Skeletal muscle tissue (tissue), 4 donors: ENCODE measurements around the gene KRTAP25-1. TPM values are rescaled to one million over a fixed set of nuclear protein-coding genes. Genes with fewer than 3 reads are reported as not detected.

ENCODE experiments used
- H3K27ac ChIP-seq: one replicate; pipeline ENCODE4 v1.7.0; 2013; ENCODE audit warnings: mild to moderate bottlenecking, low read depth, low read length, inconsistent platforms
- H3K27me3 ChIP-seq, 3 donors: one replicate each; pipeline ENCODE4 v1.7.0; 2013; ENCODE audit warnings: low read length in 3 of 3; ENCODE audit not compliant: control insufficient read depth in 3 of 3, insufficient read depth in 3 of 3
- H3K36me3 ChIP-seq, 3 donors: one replicate each; pipeline ENCODE4 v1.7.0; 2013; ENCODE audit warnings: low read length in 3 of 3; ENCODE audit not compliant: control insufficient read depth in 3 of 3, insufficient read depth in 3 of 3
- H3K4me1 ChIP-seq, 3 donors: one replicate each; pipeline ENCODE4 v1.7.0; 2013; ENCODE audit warnings: low read length in 3 of 3, mild to moderate bottlenecking in 3 of 3; ENCODE audit not compliant: control insufficient read depth in 3 of 3, insufficient read depth in 3 of 3
- H3K4me3 ChIP-seq, 3 donors: one replicate each; pipeline ENCODE4 v1.7.0; 2013; ENCODE audit warnings: low read length in 3 of 3
- H3K9ac ChIP-seq, 3 donors: one replicate each; pipeline ENCODE4 v1.7.0; 2013; ENCODE audit warnings: low read length in 3 of 3, mild to moderate bottlenecking in 3 of 3, moderate library complexity in 2 of 3, low read depth in 1 of 3
- H3K9me3 ChIP-seq, 3 donors: one replicate each; pipeline ENCODE4 v1.7.0; 2013; ENCODE audit warnings: low read length in 3 of 3; ENCODE audit not compliant: control insufficient read depth in 3 of 3
- total RNA-seq: library from RNA; depleted of rRNA; stranded (reverse); fragments of >200 nt; gene quantifications from one replicate; pipeline ENCODE4 v1.2.3, GENCODE V29; 2014
- donor health status: Osteomylitis.

The KRTAP25-1 gene
- total RNA-seq, 1 donor from 2014 or later, result not detected

DNA sequence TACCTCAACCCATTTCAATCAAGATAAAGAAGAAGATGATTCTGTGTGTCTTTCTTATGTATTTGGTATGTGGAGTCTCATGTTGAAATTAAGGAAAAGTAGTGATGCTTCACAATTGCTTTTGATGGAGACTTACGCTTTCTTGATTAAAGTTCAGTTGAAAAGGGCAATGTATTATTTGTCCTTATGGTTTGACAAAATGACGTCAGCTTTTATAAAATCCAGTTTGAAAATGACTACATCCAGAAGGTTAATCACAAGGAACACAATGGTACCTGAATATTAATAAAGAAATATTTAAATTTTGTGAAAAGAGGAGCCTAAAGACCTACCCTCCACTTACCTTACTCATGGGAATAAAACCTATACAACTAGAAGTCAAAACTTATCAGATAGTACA is 26.4 kb upstream of the KRTAP25-1 start:
- H3K9ac ChIP-seq, result no peak overlapping the region
- no peak overlapping the region for H3K4me3 ChIP-seq
- no peaks in the 10 kb centered on the region for H3K27me3 ChIP-seq
- no peaks in the 10 kb centered on the region for H3K9me3 ChIP-seq
- H3K4me1 ChIP-seq, result no peaks in the 10 kb centered on the region
- no peak overlapping the region for H3K27ac ChIP-seq
- no peaks in the 10 kb centered on the region for H3K36me3 ChIP-seq

DNA sequence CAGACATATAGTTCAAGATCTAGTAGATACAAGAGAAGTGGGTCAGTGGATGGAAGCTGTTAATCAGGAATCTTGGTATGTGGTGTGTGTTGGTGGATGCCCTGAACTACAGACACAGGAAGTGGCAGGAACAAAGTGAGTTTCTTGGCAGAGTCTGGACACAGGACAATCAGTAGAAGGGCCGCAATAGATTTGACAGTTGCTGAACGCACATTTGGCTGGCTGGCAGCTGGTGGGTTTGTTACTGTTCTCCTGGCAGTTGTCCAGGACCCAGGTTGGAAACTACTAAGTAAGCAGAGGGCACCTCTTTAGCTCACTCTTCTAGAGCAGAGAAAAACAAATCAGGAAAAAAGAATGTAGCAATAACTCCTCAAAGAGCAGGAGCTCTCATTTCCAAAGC is 17.6 kb upstream of the KRTAP25-1 start:
- Histone ChIP-seq H3K4me1 (no peaks in the 10 kb centered on the region), H3K27ac (no peak overlapping the region), H3K9ac (no peak overlapping the region), H3K27me3 (no peaks in the 10 kb centered on the region), H3K9me3 (no peaks in the 10 kb centered on the region), H3K4me3 (no peak overlapping the region), H3K36me3 (no peaks in the 10 kb centered on the region)

- Histone ChIP-seq H3K4me1 (no peaks in the 10 kb centered on the region), H3K9ac (no peak overlapping the region), H3K9me3 (no peaks in the 10 kb centered on the region), H3K27ac (no peak overlapping the region), H3K36me3 (no peaks in the 10 kb centered on the region), H3K27me3 (no peaks in the 10 kb centered on the region), H3K4me3 (no peak overlapping the region)
Measured at GRCh38 chr21:30305136-30305535, 15.8 kb upstream of the KRTAP25-1 start.

DNA sequence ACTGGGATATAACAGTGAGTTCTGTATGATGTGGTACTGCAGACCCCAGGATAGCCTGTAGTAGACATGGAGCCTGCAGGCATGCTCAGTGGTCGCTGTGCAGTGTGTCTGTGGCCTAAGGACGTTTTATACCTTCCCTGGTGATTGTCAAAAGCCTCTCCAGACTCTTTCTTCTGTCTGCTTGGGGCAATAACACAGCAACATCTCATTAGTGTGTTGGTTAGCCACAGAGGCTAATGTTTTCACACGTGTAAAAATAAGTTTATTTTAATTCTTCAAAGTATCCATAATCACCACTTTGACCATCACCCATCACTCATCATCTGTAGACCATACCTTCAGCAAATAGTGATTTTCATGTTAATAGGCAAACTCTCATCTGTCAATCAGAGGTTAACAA is 6.5 kb downstream of the KRTAP25-1 start, which contains the start of gene KRTAP24-1:
KRTAP24-1 (minus strand) TSS at position 101 of the 400 bp plus-strand sequence; CDS start at position 83, 18 bp downstream.
- H3K27ac ChIP-seq, result no peak within 1 kb of the TSS
- H3K9me3 ChIP-seq, result peaks cover 0 to 5% (median 0%) of the 10 kb centered on the region in 3 donors
- no peak within 1 kb of the TSS for H3K9ac ChIP-seq
- no peaks in the 10 kb centered on the region for H3K36me3 ChIP-seq
- H3K4me1 ChIP-seq, result no peaks in the 10 kb centered on the region
- no peak within 1 kb of the TSS for H3K4me3 ChIP-seq
- H3K27me3 ChIP-seq, result no peaks in the 10 kb centered on the region

DNA sequence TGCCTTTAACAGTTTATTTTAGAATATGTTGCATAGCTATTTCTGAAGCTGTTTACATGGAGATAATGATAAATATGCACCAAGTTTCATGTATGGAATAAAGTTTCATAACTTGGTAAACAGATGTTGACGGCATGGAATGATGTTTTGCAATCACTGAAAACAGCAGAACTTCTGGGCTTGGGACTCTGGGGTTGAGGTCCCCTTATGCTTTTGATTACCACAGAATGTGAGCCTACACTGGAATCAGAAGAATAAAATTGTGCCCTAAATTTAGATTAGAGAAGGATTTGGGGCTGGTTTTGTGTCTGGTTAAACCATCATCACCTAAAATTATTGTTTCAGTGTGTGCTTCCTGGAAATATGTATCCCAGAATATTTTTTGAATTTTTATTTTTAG is 17.7 kb downstream of the KRTAP25-1 start:
- no peaks in the 10 kb centered on the region for H3K36me3 ChIP-seq

DNA sequence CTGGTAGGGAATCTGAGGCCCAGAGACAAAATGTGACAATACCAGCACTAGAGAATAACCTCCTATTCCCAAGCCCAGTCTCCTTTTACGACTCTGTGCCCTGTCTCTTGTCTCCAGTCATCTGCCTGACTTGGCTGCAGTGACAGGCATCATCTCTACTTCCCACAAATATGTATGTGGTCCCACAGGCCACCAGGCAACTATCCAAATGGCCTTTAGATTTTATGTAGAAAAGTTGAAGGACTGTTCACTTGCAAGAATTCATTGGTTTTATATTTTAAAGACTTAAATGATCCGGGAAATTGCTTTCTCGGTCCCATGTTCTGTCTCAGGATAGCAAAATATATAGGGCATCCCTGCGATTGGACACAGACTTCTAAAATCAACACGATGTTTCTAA is 18.2 kb downstream of the KRTAP25-1 start:
- no peaks in the 10 kb centered on the region for H3K4me1 ChIP-seq
- H3K27ac ChIP-seq, result no peak overlapping the region
- H3K9ac ChIP-seq, result no peak overlapping the region
- H3K9me3 ChIP-seq, result no peaks in the 10 kb centered on the region
- no peak overlapping the region for H3K4me3 ChIP-seq
- no peaks in the 10 kb centered on the region for H3K27me3 ChIP-seq
- H3K36me3 ChIP-seq, result no peaks in the 10 kb centered on the region

More for the DNA sequence above, 17.7 kb downstream of the KRTAP25-1 start:
- H3K27ac ChIP-seq, result no peak overlapping the region
- H3K9ac ChIP-seq, result no peak overlapping the region
- H3K27me3 ChIP-seq, result no peaks in the 10 kb centered on the region
- no peak overlapping the region for H3K4me3 ChIP-seq
- no peaks in the 10 kb centered on the region for H3K4me1 ChIP-seq
- no peaks in the 10 kb centered on the region for H3K9me3 ChIP-seq

DNA sequence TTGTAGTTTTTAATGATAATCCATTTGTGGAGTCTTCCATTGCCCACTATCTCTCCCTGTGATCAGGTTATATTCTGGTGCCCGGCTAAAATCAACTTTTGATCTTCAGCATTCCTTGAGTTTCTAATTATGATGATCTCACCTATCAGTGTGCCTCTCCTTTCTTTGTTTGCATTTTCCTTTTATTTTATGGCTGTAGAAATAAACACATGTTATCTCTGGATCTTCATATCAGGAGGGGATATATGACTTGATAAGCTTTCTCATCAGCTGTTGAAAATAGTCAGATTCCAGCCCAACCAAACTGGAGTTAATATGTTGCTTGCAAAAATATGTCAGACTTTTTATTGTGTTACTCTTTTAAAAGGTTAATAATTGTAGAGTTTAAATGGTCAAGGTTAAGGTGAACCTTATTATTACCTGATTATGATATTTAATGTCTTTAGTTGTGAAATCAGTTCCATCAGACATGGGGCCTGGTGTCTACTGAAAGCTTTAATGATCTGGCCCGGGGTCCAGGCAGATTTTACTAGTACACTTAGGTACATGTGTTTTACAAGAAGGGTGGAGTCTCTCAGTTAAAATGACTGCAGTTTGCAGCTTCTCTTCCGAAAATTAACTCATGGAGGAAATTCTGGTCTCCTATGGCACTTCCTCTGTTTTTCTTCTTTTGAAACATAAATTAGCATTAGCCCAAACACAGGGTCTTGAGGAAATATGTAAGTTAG is 19.3 kb downstream of the KRTAP25-1 start:
- Histone ChIP-seq H3K4me3 (no peak overlapping the region), H3K9me3 (no peaks in the 10 kb centered on the region), H3K27ac (no peak overlapping the region), H3K27me3 (no peaks in the 10 kb centered on the region), H3K4me1 (no peaks in the 10 kb centered on the region), H3K36me3 (no peaks in the 10 kb centered on the region), H3K9ac (no peak overlapping the region)

GRCh38 chr21:30268608-30269197 is 20.6 kb downstream of the KRTAP25-1 start:
- Histone ChIP-seq H3K4me1 (no peaks in the 10 kb centered on the region), H3K9me3 (no peaks in the 10 kb centered on the region), H3K27me3 (no peaks in the 10 kb centered on the region), H3K36me3 (no peaks in the 10 kb centered on the region), H3K4me3 (no peak overlapping the region), H3K27ac (no peak overlapping the region), H3K9ac (no peak overlapping the region)

- Histone ChIP-seq H3K27ac (no peak overlapping the region), H3K27me3 (no peaks in the 10 kb centered on the region), H3K9me3 (no peaks in the 10 kb centered on the region), H3K4me3 (no peak overlapping the region), H3K36me3 (no peaks in the 10 kb centered on the region), H3K9ac (no peak overlapping the region), H3K4me1 (no peaks in the 10 kb centered on the region)
Measured at GRCh38 chr21:30257773-30258172, 31.5 kb downstream of the KRTAP25-1 start.

- no peaks in the 10 kb centered on the region for H3K4me1 ChIP-seq
- no peaks in the 10 kb centered on the region for H3K27me3 ChIP-seq
- no peak overlapping the region for H3K27ac ChIP-seq
- no peak overlapping the region for H3K4me3 ChIP-seq
- peaks cover 0 to 2% (median 0%) of the 10 kb centered on the region in 3 donors for H3K9me3 ChIP-seq
- H3K36me3 ChIP-seq, result no peaks in the 10 kb centered on the region
- no peak overlapping the region for H3K9ac ChIP-seq
Measured at GRCh38 chr21:30256100-30256499, 33.2 kb downstream of the KRTAP25-1 start.
